PC-9 (cell line): Measurements from ENCODE around the gene MCEMP1.

Source experiments
- CTCF ChIP-seq: fragments of 200-600 bp; sonication (generic); conservative IDR thresholded peaks from 2 replicates; pipeline ENCODE4 v1.6.1; 2017; ENCODE audit warnings: mixed run types, antibody characterized with exemption, mild to moderate bottlenecking, moderate library complexity
- EZH2 ChIP-seq: fragments of 200-600 bp; sonication (generic); IDR thresholded peaks from 2 replicates; pipeline ENCODE4 v1.8.0; 2017; ENCODE audit warnings: antibody characterized with exemption, low read depth

DNA sequence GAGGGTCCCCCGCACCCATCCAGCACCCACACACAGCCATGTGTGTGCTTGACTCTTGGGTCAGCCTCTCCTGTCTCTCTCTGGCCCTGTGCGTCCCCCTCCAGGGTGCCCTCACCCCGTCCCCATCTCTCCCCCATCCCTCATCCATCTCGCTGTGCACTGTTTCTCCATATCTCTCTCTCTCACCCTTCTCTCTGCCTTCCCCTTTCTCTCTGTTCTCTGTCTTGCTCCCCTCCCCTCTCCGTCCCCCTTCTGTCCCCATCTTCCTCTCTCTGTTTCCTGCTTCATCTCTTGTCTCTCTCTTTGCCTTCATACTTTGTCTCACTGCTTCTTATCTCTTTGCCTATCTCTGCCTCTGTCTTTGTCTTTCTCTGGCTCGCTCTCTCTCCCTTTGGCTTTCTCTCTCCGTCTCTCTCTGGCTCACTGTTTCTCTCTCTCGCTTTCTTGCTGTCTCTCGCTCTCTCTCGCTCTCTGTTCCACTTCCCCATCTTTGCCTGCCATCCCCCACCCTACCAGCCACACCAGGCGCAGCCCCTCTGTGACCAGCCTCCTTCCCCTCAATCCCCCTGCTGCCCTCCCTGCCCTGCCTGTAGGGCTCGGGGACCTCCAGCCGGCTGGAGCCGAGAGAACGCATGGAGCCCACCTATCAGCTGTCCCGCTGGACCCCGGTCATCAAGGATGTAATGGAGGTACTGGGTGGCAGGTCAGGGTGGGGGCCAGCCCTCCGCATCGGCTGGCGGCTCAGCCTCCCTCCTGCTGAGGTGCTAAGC, 31.0 kb upstream of the MCEMP1 start:
- TF ChIP-seq CTCF (no peak), EZH2 (no peak)
